Measurements from ENCODE around the gene CRPPA.
"Not testable (repeated sequence)": the region's sequence is repeated elsewhere in the genome, so short reads cannot be mapped to it uniquely, and the experiment has no call there.

Gene CRPPA

GRCh38 chr7:16462431-16462889, 41.1 kb upstream of the CRPPA start:
- TF ChIP-seq POLR2A (IDR thresholded peaks at IDR 0.05; ENCODE audit: extremely low read depth, insufficient read length) (no peak), MYC (IDR thresholded peaks at IDR 0.05; ENCODE audit: low read depth, low read length) (no peak), MAX (IDR thresholded peaks at IDR 0.05; ENCODE audit: low read depth, low read length) (no peak), CTCF (IDR thresholded peaks at IDR 0.05; ENCODE audit: low read depth, low read length) (no peak)
- H3K4me3 ChIP-seq (ENCODE audit: low read depth, low read length), result no peak overlapping the region
- DNase-seq (ENCODE audit: low read depth), result no peak

- H3K4me3 ChIP-seq (ENCODE audit: low read depth, low read length), result no peak overlapping the region
- TF ChIP-seq MAX (IDR thresholded peaks at IDR 0.05; ENCODE audit: low read depth, low read length) (no peak), POLR2A (IDR thresholded peaks at IDR 0.05; ENCODE audit: extremely low read depth, insufficient read length) (no peak), CTCF (IDR thresholded peaks at IDR 0.05; ENCODE audit: low read depth, low read length) (no peak), MYC (IDR thresholded peaks at IDR 0.05; ENCODE audit: low read depth, low read length) (no peak)
Measured at GRCh38 chr7:16460789-16461493, 39.6 kb upstream of the CRPPA start.

GRCh38 chr7:16456303-16456702, 35.0 kb upstream of the CRPPA start:
- H3K4me3 ChIP-seq (ENCODE audit: low read depth, low read length); DNase-seq (ENCODE audit: low read depth): not testable (repeated sequence)

More at GRCh38 chr7:16460789-16461493, 39.6 kb upstream of the CRPPA start:
- no peak for DNase-seq (ENCODE audit: low read depth)

- no peak overlapping the region for H3K4me3 ChIP-seq (ENCODE audit: low read depth, low read length)
- TF ChIP-seq MYC (IDR thresholded peaks at IDR 0.05; ENCODE audit: low read depth, low read length) (no peak), POLR2A (IDR thresholded peaks at IDR 0.05; ENCODE audit: extremely low read depth, insufficient read length) (no peak), CTCF (IDR thresholded peaks at IDR 0.05; ENCODE audit: low read depth, low read length) (no peak), MAX (IDR thresholded peaks at IDR 0.05; ENCODE audit: low read depth, low read length) (no peak)
- DNase-seq (ENCODE audit: low read depth), result no peak
Measured at GRCh38 chr7:16455591-16455990, 34.3 kb upstream of the CRPPA start.

GRCh38 chr7:16450366-16450765, 29.0 kb upstream of the CRPPA start:
- H3K4me3 ChIP-seq (ENCODE audit: low read depth, low read length), result no peak overlapping the region
- no peak for TF ChIP-seq POLR2A (IDR thresholded peaks at IDR 0.05; ENCODE audit: extremely low read depth, insufficient read length)
- no peak for TF ChIP-seq MAX (IDR thresholded peaks at IDR 0.05; ENCODE audit: low read depth, low read length)
- no peak for TF ChIP-seq MYC (IDR thresholded peaks at IDR 0.05; ENCODE audit: low read depth, low read length)
- no peak for TF ChIP-seq CTCF (IDR thresholded peaks at IDR 0.05; ENCODE audit: low read depth, low read length)
- DNase-seq (ENCODE audit: low read depth), result no peak

GRCh38 chr7:16447876-16448275, 26.5 kb upstream of the CRPPA start:
- TF ChIP-seq POLR2A (IDR thresholded peaks at IDR 0.05; ENCODE audit: extremely low read depth, insufficient read length), result no peak
- TF ChIP-seq CTCF (IDR thresholded peaks at IDR 0.05; ENCODE audit: low read depth, low read length), result no peak
- no peak for TF ChIP-seq MYC (IDR thresholded peaks at IDR 0.05; ENCODE audit: low read depth, low read length)
- TF ChIP-seq MAX (IDR thresholded peaks at IDR 0.05; ENCODE audit: low read depth, low read length), result no peak
- H3K4me3 ChIP-seq (ENCODE audit: low read depth, low read length), result no peak overlapping the region
- DNase-seq (ENCODE audit: low read depth), result no peak
